Stimulated activated CD4-positive, alpha-beta T cell treated with anti-CD3 and anti-CD28 coated beads, TNF-alpha, amount 100 ng/mL, for 4 hours (primary cell): ENCODE measurements around the gene SYT5.
"Not testable (repeated sequence)": the region's sequence is repeated elsewhere in the genome, so short reads cannot be mapped to it uniquely, and the experiment has no call there.

Experiments used
- DNase-seq, 3 experiments: peaks; one replicate each; pipeline ENCODE4 v3.0.0-alpha.2; 2020; ENCODE audit warnings: low read depth in 3 of 3

SYT5 gene

GRCh38 chr19:55179606-55180484 lies at the start of gene SYT5:
TSS of gene SYT5 (minus strand) at chr19:55180289. CDS start at chr19:55179041, 1,248 bp downstream.
- DNase-seq: peak; percentile 28 to 47 (median 29)

GRCh38 chr19:55229789-55230182 lies 49.7 kb upstream of the SYT5 start:
- DNase-seq: no peak

DNA sequence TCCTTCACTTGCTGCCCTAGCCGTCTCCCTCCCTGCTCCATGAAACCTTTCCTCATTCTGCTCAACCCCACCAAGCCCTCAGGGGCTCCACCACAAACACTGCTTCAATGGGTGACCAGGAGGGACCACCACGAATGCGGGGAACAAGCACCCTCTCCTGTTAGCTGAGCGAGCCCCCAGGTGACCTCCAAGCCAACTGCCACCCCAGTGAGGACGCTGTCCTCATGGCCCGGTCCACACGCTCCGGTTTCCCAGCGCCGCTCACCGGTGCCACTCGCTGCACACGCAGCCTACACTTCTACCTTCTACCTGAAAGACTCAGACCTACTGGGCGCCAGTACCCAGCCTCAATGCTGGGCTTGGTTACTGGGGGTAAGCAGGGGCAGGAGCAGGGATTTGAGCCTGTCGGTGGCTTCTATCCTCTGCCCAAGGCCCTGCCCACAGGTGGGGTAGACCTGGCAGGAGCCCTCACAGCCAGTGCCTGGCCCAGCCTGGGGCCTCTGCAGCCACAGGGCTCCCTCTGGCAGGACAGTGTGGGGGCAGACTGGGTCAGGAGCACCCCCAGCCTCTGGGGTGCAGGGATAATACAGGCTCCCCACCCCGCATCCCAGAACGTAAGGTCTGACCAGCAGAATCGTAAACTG lies 49.2 kb upstream of the SYT5 start:
- no peak for DNase-seq

- DNase-seq: no peak
Observed at GRCh38 chr19:55228403-55229031, 48.4 kb upstream of the SYT5 start, which contains the start of gene TMEM86B. TSS of gene TMEM86B (minus strand) at chr19:55228763. CDS start at chr19:55228741, 22 bp downstream.

DNA sequence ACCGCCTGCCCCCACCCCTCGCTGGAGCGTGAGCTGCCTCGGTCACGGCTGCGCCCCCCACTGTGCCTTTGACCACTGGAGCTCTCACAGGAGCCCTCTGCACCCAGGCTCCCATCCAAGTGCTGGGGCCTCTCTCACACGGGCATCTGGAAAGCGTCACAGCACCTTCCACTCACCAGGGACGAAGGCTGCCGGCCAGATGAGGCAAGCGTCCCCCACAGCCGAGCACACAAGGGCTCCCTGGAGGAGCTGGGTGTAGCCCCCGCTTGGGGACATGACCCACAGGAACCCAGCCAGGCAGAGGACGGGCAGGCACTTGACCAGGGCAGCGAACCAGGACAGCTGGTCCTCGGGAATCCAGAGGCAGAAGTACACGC lies 47.9 kb upstream of the SYT5 start:
- DNase-seq: no peak

GRCh38 chr19:55227241-55228014 lies 47.3 kb upstream of the SYT5 start:
- no peak for DNase-seq

GRCh38 chr19:55226788-55227187 lies 46.7 kb upstream of the SYT5 start:
- DNase-seq: no peak

GRCh38 chr19:55226273-55226672 lies 46.2 kb upstream of the SYT5 start:
- no peak for DNase-seq

DNA sequence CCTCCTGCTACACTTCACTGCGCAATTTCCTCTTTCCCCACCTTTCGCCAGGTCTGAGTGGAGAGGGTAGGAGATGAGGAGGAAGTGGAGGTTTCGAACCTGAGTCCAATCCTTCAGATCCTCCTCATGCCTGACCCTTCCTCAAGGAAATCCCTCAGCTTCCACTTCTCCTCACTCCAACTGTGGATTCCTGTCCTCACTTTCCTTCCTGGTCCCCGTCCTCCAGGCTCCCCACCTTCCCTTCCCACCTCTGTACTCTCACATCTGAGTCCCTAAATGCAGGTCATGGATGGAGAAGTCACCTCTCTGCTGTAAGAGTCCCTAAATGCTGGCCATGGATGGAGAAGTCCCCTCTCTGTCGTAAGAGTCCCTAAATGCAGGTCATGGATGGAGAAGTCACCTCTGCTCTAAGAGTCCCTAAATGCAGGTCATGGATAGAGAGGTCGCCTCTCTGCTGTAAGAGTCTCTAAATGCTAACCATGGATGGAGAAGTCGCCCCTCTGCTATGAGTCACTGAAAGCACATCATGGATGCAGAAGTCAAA lies 45.4 kb upstream of the SYT5 start:
- DNase-seq: no peak

- not testable (repeated sequence) for DNase-seq
Observed at GRCh38 chr19:55224679-55225414, 44.8 kb upstream of the SYT5 start.

DNA sequence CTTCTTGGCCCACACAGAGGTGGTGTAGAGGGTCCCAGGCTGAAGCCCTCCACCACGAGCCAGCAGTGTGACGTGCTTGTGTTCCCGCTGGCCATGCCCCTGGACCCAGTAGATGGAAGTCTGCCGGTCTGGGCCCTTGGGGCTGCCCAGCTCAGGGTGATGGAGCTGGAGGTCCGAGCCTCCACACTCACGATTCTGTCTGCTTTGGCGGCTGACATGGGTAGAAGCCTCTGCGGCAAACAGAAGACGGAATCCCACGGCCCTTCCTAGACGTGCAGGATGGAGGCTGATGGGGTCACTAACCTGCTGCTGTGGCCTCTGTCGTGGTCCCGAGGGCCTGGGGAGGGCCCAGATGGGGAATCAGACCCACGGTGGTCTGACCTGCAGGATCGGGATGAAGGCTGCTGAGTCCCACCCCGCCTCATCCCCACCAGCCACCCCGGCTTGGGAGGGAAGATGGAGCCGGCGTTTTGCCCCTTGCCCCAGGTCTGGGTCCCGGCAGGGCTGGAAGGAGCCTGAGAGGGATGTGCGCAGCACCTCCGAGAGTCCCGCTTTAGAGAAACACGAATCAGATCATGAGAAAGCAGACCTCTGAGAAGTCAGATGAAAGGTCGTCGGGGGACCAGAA lies 44.1 kb upstream of the SYT5 start:
- no peak for DNase-seq

DNA sequence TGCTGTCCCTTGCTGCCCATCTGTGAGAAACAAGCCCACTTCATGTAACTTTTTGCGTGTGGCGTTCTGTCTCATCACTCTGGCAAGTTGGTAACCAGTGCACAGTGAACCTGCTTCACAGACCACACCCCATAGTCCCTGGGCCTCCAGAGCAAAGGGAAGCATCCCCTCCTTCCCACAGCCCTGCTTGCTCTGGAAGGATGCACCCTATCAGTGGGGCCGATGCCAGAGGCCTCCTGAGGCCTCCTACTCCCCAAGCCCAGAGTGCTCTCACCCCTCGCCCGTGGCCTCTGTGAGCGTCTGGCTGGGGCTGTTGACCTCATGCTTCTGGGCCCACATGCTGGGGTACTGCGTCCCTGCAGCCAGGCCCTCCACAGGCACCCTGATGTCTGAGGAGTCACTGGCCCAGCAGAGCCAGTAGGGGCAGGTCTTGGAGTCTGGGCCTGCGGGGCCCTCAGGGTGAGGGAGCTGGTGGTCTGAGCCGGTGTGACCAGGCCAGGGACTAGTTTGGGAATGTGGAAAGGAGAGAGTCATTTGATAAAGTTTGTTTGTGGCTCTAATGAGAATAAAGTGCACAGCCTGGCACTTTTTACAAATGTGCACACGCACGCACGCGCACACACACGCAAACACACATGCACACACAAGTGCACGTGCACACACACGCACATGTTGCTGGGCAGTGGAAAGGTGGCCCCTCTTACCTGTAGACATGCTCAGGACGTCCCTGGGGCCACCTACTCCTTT lies 43.4 kb upstream of the SYT5 start:
- DNase-seq: no peak

- DNase-seq: no peak
Observed at GRCh38 chr19:55220525-55220924, 40.4 kb upstream of the SYT5 start.

DNA sequence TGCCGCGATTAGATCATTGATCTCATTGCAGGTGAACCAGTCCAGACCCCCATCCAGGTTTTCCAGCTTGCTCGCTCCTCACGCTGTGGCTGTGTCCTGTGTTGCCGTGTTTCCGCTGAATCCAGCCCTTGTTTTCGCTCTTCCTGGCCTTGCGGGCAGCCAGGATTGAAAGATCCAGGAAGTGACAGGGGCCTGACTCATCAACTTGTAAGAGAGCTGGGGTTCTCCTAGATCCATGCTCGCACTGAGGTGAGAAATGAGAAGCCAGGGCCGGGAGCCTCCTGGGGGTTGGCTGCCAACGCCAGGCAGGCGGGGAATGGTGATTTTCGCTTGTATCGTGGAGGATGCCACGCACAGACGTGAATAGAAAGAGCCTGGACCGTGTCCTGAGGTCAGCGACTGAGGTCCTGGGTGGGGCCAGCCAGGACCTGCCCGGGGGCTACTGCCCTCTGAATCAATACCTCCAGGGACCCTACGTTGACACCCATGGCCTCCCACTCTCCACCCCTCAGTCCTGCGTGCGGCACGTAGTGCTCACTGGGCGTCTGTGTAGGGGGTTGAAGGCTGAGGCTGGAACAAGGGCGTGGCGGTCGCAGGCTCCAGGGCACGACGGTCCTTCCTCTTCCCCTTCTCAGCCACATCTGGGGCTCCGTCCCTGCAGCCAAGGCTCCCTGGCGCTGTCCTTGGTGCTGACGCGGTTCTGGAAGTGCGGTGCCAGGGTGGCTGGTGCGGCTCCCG lies 36.5 kb upstream of the SYT5 start:
- peak in 1 of 3 experiments; percentile 18 for DNase-seq

- no peak for DNase-seq
Observed at GRCh38 chr19:55213547-55213946, 33.5 kb upstream of the SYT5 start.

GRCh38 chr19:55212447-55212846 lies 32.4 kb upstream of the SYT5 start:
- no peak for DNase-seq

GRCh38 chr19:55209693-55210472 lies 29.8 kb upstream of the SYT5 start:
- no peak for DNase-seq
